Endothelial cell of umbilical vein (primary cell): ENCODE data around the gene CRYL1.

Experiments
- CTCF ChIP-seq, 2 donors: IDR thresholded peaks; 1 replicate in 1 of 2; 2 replicates in 1 of 2; pipeline ENCODE4 v1.5.1; 2011; ENCODE audit warnings: low read length in 2 of 2, mild to moderate bottlenecking in 2 of 2, moderate library complexity in 2 of 2, control low read depth in 1 of 2, inconsistent platforms in 1 of 2, low read depth in 1 of 2; ENCODE audit not compliant: insufficient read depth in 1 of 2; ENCODE audit errors: extremely low read depth in 1 of 2
- EZH2 ChIP-seq: IDR thresholded peaks from 2 replicates; pipeline ENCODE4 v1.6.1; 2012; ENCODE audit warnings: borderline replicate concordance, low read depth, mild to moderate bottlenecking, moderate library complexity, low read length, inconsistent platforms; ENCODE audit not compliant: severe bottlenecking
- GATA2 ChIP-seq: IDR thresholded peaks from 2 replicates; pipeline ENCODE4 v1.7.0; 2011; ENCODE audit warnings: low read depth, mild to moderate bottlenecking, moderate library complexity, mixed read lengths, low read length; ENCODE audit not compliant: insufficient read length, insufficient read depth
- JUN ChIP-seq: IDR thresholded peaks from 2 replicates; pipeline ENCODE4 v1.6.1; 2011; ENCODE audit warnings: borderline replicate concordance, low read depth; ENCODE audit not compliant: insufficient read length, insufficient read depth
- MAX ChIP-seq: IDR thresholded peaks from 2 replicates; pipeline ENCODE4 v1.6.1; 2011; ENCODE audit not compliant: insufficient read depth, insufficient read length
- MYC ChIP-seq: IDR thresholded peaks from one replicate; pipeline ENCODE4 v1.6.1; 2011; ENCODE audit warnings: mild to moderate bottlenecking, low read depth, low read length
- POLR2A ChIP-seq: IDR thresholded peaks from 2 replicates; pipeline ENCODE4 v1.6.1; 2012; ENCODE audit warnings: low read depth, mild to moderate bottlenecking, control low read depth, low read length
- POLR2AphosphoS5 ChIP-seq: IDR thresholded peaks from 2 replicates; pipeline ENCODE4 v1.6.1; 2012; ENCODE audit warnings: low read depth, mild to moderate bottlenecking, control low read depth, low read length, moderate library complexity; ENCODE audit not compliant: insufficient read depth

GRCh38 chr13:20448470-20448869 is 77.2 kb downstream of the CRYL1 start:
- no peak for TF ChIP-seq POLR2A
- TF ChIP-seq CTCF (IDR thresholded peaks at IDR 0.05; ENCODE audit: extremely low read depth in 1 of 2, insufficient read depth in 1 of 2, low read depth in 1 of 2, low read length in 2 of 2): no peak
- no peak for TF ChIP-seq POLR2AphosphoS5
- no peak for TF ChIP-seq MYC
- no peak for TF ChIP-seq JUN
- TF ChIP-seq MAX: no peak
- TF ChIP-seq EZH2: no peak
- TF ChIP-seq GATA2: no peak
